Measurements from ENCODE around the gene HOXA5. TPM values are rescaled to one million over a fixed set of nuclear protein-coding genes. Genes with fewer than 3 reads are reported as not detected.

Gene HOXA5
- total RNA-seq, 2 experiments from 2014 or later, result not detected

Small RNAs within 50 kb of the gene (microRNA-seq; reads per million reads assigned to microRNA genes)
- 20.8 reads per million, percentile 35 among the genes with 10 or more reads in this experiment for gene MIR196B (ENCODE audit: borderline microRNAs expressed, borderline replicate concordance)

Other genes with a start within 250 kb of the HOXA5 start
- gene HOXA1, start 47.7 kb downstream of the HOXA5 start, total RNA-seq, result under 1 TPM; 0.24 to 0.30 TPM
- not detected for gene HOXA2, start 41.0 kb downstream of the HOXA5 start, total RNA-seq
- gene HOXA4, start 12.9 kb downstream of the HOXA5 start, total RNA-seq, result under 1 TPM in 1 of 2 experiments, not detected in 1; 0.14 TPM
- gene HOXA6, start 4.1 kb upstream of the HOXA5 start, total RNA-seq, result not detected
- not detected for gene HOXA3, start 8.9 kb upstream of the HOXA5 start, total RNA-seq
- gene HOXA7, start 13.0 kb upstream of the HOXA5 start, total RNA-seq, result not detected
- not detected for gene HOXA9, start 21.9 kb upstream of the HOXA5 start, total RNA-seq
- not detected for gene HOXA10, start 30.6 kb upstream of the HOXA5 start, total RNA-seq
- gene HOXA11, start 41.6 kb upstream of the HOXA5 start, total RNA-seq, result not detected
- not detected for gene HOXA13, start 56.4 kb upstream of the HOXA5 start, total RNA-seq
- not detected for gene EVX1, start 99.1 kb upstream of the HOXA5 start, total RNA-seq

Data from activated naive CD4-positive, alpha-beta T cell treated with anti-CD3 and anti-CD28 coated beads for 36 hours (primary cell).